Endothelial cell of umbilical vein (primary cell): ENCODE results near the gene SLC22A7. TPM values are rescaled to one million over a fixed set of nuclear protein-coding genes. Genes with fewer than 3 reads are reported as not detected.

Source experiments
- BruUV-seq: library from RNA; stranded (reverse); fragments of 400-500 nt; replicated peaks from 2 replicates; lab custom pipeline; 2021; lab: Mats Ljungman, UMichigan
- CTCF ChIA-PET: fragments of 300-600, 350-600 bp; sonication (Branson Sonifier 250); formaldehyde crosslinking; loops from one replicate; lab custom pipeline; 2021; ENCODE audit warnings: antibody characterized with exemption, inconsistent platforms; lab: Charles Lee
- POLR2A ChIA-PET: fragments of 300-600, 350-600 bp; sonication (Branson Sonifier 250); formaldehyde crosslinking; loops from one replicate; lab custom pipeline; 2021; ENCODE audit warnings: antibody characterized with exemption, inconsistent platforms; lab: Charles Lee
- DNase-seq: peaks from one replicate; pipeline ENCODE4 v3.0.0-alpha.2; 2011; ENCODE audit warnings: low read depth, low spot score
- FAIRE-seq: peaks from 2 replicates; lab custom pipeline; 2011; peaks lifted over from hg19 to GRCh38; lab: Jason Lieb, UNC
- H2AFZ ChIP-seq: 2 replicates; pipeline ENCODE4 v1.6.0; 2012; ENCODE audit warnings: low read depth, low read length, control low read depth, inconsistent platforms
- H3K27ac ChIP-seq: 2 replicates; pipeline ENCODE4 v1.5.1; 2011; ENCODE audit warnings: low read depth, mild to moderate bottlenecking, control low read depth, low read length, moderate library complexity; ENCODE audit not compliant: insufficient read depth
- H3K27me3 ChIP-seq, 2 experiments: 2 replicates each; pipeline versions ENCODE4 v1.6.0 to v1.6.1; 2011; ENCODE audit warnings: low read length in 2 of 2, mixed read lengths in 1 of 2; ENCODE audit not compliant: control insufficient read depth in 2 of 2, insufficient read depth in 2 of 2
- H3K36me3 ChIP-seq, 2 experiments: 2 replicates in 1 of 2; 3 replicates in 1 of 2; pipeline ENCODE4 v1.5.1; 2011; ENCODE audit warnings: low read length in 2 of 2, mild to moderate bottlenecking in 1 of 2, moderate library complexity in 1 of 2; ENCODE audit not compliant: control insufficient read depth in 2 of 2, insufficient read depth in 2 of 2; ENCODE audit errors: extremely low read depth in 1 of 2
- H3K4me1 ChIP-seq: 3 replicates; pipeline ENCODE4 v1.5.1; 2011; ENCODE audit warnings: mild to moderate bottlenecking, low read length; ENCODE audit not compliant: control insufficient read depth, insufficient read depth; ENCODE audit errors: extremely low read depth
- H3K4me2 ChIP-seq: 2 replicates; pipeline ENCODE4 v1.6.1; 2011; ENCODE audit warnings: low read length, control low read depth, mixed read lengths; ENCODE audit not compliant: insufficient read depth
- H3K4me3 ChIP-seq, 3 experiments: fragments of 200-600 bp in 1 of 3; sonication (generic), shearing (Covaris generic) in 1 of 3; replicated peaks in 1 of 3; 2 replicates each; pipeline ENCODE4 v1.5.1; 2011 to 2016; ENCODE audit warnings: control low read depth in 3 of 3, low read length in 3 of 3, mild to moderate bottlenecking in 2 of 3, inconsistent platforms in 1 of 3, low read depth in 1 of 3, moderate library complexity in 1 of 3; ENCODE audit not compliant: insufficient read depth in 1 of 3
- H3K79me2 ChIP-seq: 2 replicates; pipeline ENCODE4 v1.6.0; 2012; ENCODE audit warnings: low read length, inconsistent platforms; ENCODE audit not compliant: control insufficient read depth, insufficient read depth
- H3K9ac ChIP-seq: replicated peaks from 2 replicates; pipeline ENCODE3; 2011; ENCODE audit warnings: low read length, control low read depth; ENCODE audit not compliant: insufficient read depth; ENCODE audit errors: extremely low read depth
- H3K9me1 ChIP-seq: replicated peaks from 3 replicates; pipeline ENCODE4 v1.6.0; 2011; ENCODE audit warnings: mild to moderate bottlenecking, low read length; ENCODE audit not compliant: control insufficient read depth, insufficient read depth; ENCODE audit errors: extremely low read depth
- H3K9me3 ChIP-seq: replicated peaks from 2 replicates; pipeline ENCODE4 v1.5.1; 2012; ENCODE audit warnings: low read length, inconsistent platforms; ENCODE audit not compliant: control insufficient read depth, insufficient read depth
- H4K20me1 ChIP-seq: replicated peaks from 2 replicates; pipeline ENCODE3; 2011; ENCODE audit warnings: mild to moderate bottlenecking, low read length; ENCODE audit not compliant: control insufficient read depth, insufficient read depth; ENCODE audit errors: extremely low read depth
- EZH2 ChIP-seq: IDR thresholded peaks from 2 replicates; pipeline ENCODE4 v1.6.1; 2012; ENCODE audit warnings: borderline replicate concordance, low read depth, mild to moderate bottlenecking, moderate library complexity, low read length, inconsistent platforms; ENCODE audit not compliant: severe bottlenecking
- FOS ChIP-seq: IDR thresholded peaks from 2 replicates; pipeline ENCODE4 v1.6.1; 2011; ENCODE audit warnings: mild to moderate bottlenecking, low read length, moderate library complexity, borderline replicate concordance; ENCODE audit not compliant: insufficient read depth
- GATA2 ChIP-seq: IDR thresholded peaks from 2 replicates; pipeline ENCODE4 v1.7.0; 2011; ENCODE audit warnings: low read depth, mild to moderate bottlenecking, moderate library complexity, mixed read lengths, low read length; ENCODE audit not compliant: insufficient read length, insufficient read depth
- JUN ChIP-seq: IDR thresholded peaks from 2 replicates; pipeline ENCODE4 v1.6.1; 2011; ENCODE audit warnings: borderline replicate concordance, low read depth; ENCODE audit not compliant: insufficient read length, insufficient read depth
- MYC ChIP-seq: IDR thresholded peaks from one replicate; pipeline ENCODE4 v1.6.1; 2011; ENCODE audit warnings: mild to moderate bottlenecking, low read depth, low read length
- POLR2A ChIP-seq: IDR thresholded peaks from 2 replicates; pipeline ENCODE4 v1.6.1; 2012; ENCODE audit warnings: low read depth, mild to moderate bottlenecking, control low read depth, low read length
- POLR2AphosphoS5 ChIP-seq: IDR thresholded peaks from 2 replicates; pipeline ENCODE4 v1.6.1; 2012; ENCODE audit warnings: low read depth, mild to moderate bottlenecking, control low read depth, low read length, moderate library complexity; ENCODE audit not compliant: insufficient read depth
- dilution Hi-C: fragments of 300-500 bp; cut with MboI; formaldehyde crosslinking; loops from one replicate; pipeline ENCODE4 v1.15.0; 2019; ENCODE audit warnings: low sequenced_read_pairs; ENCODE audit not compliant: extremely low pct_ligation_motif_present
- intact Hi-C: fragments of 100-400 bp; cut with micrococcal nuclease; formaldehyde crosslinking; loops from one replicate; pipeline ENCODE4 v1.10.0; 2022
- polyA plus RNA-seq, 4 experiments: library from polyadenylated mRNA; depleted of rRNA in 3 of 4; stranded (reverse) in 3 of 4; unstranded in 1 of 4; fragments of >200 nt; gene quantifications; 2 replicates each; pipeline versions ENCODE4 v1.2.1 to v1.2.3, GENCODE V29; 2011 to 2012; ENCODE audit warnings: missing spikeins in 1 of 4
- total RNA-seq: library from RNA; stranded (reverse); gene quantifications from 2 replicates; pipeline ENCODE4 v1.2.3, GENCODE V29; 2021
- TF ChIP-seq, protein P1 (sequence below), 2 donors: IDR thresholded peaks; 1 replicate in 1 of 2; 2 replicates in 1 of 2; pipeline ENCODE4 v1.5.1; 2011; ENCODE audit warnings: low read length in 2 of 2, mild to moderate bottlenecking in 2 of 2, moderate library complexity in 2 of 2, control low read depth in 1 of 2, inconsistent platforms in 1 of 2, low read depth in 1 of 2; ENCODE audit not compliant: insufficient read depth in 1 of 2; ENCODE audit errors: extremely low read depth in 1 of 2

SLC22A7 gene
- total and polyA plus RNA-seq, 2 donors (not counting 3 experiments of a cell fraction or from before 2014, with no cell fraction given), result not detected

DNA sequence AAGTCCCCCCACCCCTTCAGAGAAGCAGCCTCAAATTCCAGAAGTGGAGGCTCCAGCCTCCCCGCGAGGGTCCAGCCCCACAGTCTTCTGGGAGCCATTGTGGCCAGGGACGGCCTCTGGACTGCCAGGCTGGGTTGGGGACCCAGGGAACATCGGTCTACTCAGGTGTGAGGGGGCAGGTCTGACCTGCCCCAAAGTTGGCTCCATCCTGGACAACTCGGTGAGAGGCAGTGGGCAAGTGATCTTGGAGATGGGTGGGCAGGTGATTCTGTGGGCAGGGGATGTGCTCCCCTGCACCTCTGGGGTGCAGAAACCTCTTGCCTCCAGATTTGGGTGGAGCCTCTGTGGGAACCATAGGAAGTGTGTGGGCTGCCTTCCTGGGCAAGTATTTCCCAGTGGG is 12.2 kb upstream of the SLC22A7 start:
- Histone ChIP-seq H3K4me1 (no peaks in the 10 kb centered on the region), H3K9me1 (no peaks in the 10 kb centered on the region), H3K4me2 (no peak overlapping the region), H4K20me1 (no peaks in the 10 kb centered on the region), H3K27ac (no peak overlapping the region), H3K36me3 (no peaks in the 10 kb centered on the region), H3K9me3 (no peaks in the 10 kb centered on the region), H2AFZ (no peak overlapping the region), H3K9ac (no peak overlapping the region), H3K79me2 (no peaks in the 10 kb centered on the region), H3K27me3 (peaks cover 5 to 12% of the 10 kb centered on the region in 2 experiments), H3K4me3 (no peak overlapping the region)
- no peak for TF ChIP-seq GATA2
- no peak for TF ChIP-seq EZH2
- no peak for TF ChIP-seq POLR2AphosphoS5
- no peak for TF ChIP-seq FOS
- no peak for TF ChIP-seq JUN
- no peak for TF ChIP-seq POLR2A
- TF ChIP-seq MYC, result no peak
- TF ChIP-seq, protein P1, sequence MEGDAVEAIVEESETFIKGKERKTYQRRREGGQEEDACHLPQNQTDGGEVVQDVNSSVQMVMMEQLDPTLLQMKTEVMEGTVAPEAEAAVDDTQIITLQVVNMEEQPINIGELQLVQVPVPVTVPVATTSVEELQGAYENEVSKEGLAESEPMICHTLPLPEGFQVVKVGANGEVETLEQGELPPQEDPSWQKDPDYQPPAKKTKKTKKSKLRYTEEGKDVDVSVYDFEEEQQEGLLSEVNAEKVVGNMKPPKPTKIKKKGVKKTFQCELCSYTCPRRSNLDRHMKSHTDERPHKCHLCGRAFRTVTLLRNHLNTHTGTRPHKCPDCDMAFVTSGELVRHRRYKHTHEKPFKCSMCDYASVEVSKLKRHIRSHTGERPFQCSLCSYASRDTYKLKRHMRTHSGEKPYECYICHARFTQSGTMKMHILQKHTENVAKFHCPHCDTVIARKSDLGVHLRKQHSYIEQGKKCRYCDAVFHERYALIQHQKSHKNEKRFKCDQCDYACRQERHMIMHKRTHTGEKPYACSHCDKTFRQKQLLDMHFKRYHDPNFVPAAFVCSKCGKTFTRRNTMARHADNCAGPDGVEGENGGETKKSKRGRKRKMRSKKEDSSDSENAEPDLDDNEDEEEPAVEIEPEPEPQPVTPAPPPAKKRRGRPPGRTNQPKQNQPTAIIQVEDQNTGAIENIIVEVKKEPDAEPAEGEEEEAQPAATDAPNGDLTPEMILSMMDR (IDR thresholded peaks at IDR 0.05; ENCODE audit: extremely low read depth in 1 of 2, insufficient read depth in 1 of 2, low read depth in 1 of 2, low read length in 2 of 2), result no peak
- ChIA-PET CTCF (no interaction called here), POLR2A (no interaction called here)
- dilution Hi-C loops, result no loop called here
- DNase-seq (no peak), FAIRE-seq (no peak)
- no TSS peak for BruUV-seq
- intact Hi-C loops, result no loop called here
